Hypothalamus (tissue), 51 donors: ENCODE data around the gene KCNT2.
"Not testable (repeated sequence)": the region's sequence is repeated elsewhere in the genome, so short reads cannot be mapped to it uniquely, and the experiment has no call there.

Experiments used
- DNase-seq, 51 donors: peaks; one replicate each; lab custom pipeline; 2025; lab: John Stamatoyannopoulos, UW

The KCNT2 gene

DNA sequence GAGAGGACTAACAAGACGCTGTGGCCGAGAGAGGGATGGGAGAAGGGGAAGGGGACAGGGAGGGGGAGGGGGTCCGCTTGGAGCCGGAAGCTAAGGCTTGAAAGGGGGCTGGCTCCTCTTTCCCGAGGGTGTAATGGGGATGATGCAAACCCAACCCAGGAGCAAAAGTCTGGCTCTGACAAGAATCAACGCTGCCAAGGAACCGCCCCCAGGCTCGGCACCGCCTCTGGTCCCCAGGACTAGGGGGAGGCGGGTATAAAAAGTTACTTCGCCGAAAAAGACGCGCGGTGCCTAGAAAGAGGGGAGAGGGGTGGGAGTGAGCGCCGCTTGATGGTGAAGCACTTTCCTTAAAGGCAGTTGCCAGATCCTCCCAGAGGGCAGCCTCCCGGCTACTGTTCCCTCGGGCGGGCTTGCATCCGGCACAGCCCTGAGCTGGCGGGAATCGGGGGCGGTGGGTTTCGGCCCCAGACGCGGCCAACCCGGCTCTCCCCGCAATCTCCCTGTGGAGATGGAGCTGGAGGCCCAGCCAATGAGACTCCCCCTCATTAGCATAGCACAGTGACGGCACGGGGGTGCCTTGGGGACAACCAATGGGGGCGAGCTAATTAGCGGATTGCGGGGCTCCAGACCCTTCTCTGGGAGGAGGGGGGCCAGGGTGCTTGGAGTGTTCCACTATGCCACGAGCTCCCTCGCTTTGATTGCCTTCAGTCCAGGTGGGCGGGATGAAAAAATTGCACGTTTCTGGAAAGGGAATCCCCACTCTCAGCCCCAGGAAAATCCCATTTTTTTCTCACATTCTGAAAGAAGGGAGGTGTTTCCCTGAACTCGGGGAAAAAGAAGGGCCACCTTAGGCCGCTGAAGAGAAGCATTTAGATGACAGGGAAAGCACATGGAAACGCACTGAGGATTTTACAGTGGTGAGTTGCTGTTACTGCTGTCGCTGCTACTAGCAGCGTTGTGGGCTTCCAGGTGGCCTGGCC, at the start of gene KCNT2:
Gene KCNT2 (minus strand): TSS at position 51 of the 980 bp plus-strand sequence. CDS start 131 bp downstream, outside the sequence.
- peak in 34 of 51 donors; percentile 1 to 58 (median 26) for DNase-seq

GRCh38 chr1:196655494-196655893, 47.3 kb upstream of the KCNT2 start:
- no peak for DNase-seq

GRCh38 chr1:196655071-196655470, 46.8 kb upstream of the KCNT2 start:
- DNase-seq: no peak

DNA sequence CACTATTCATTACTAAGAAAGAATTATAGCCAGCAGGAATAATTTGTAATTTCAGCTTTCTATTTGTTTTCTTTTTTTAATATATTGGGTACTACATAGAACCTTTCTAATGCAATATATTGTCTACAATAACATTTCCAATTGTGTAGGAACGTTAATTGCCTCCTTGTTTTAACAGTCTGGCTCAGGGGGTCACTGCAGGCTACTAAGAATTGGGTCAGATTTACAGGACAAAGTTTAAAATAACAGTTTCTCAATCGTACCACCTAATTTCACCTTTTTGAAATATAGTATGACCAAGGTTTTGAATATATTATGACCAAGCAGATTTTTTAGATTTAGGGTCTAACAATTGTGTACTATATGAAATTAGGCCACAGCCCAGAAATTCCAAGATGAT, 46.0 kb upstream of the KCNT2 start:
- no peak for DNase-seq

GRCh38 chr1:196651637-196652215, 43.5 kb upstream of the KCNT2 start, which contains the start of gene CFH:
Gene CFH, plus strand, starts transcription at chr1:196652043. Its CDS starts 75 bp downstream, at chr1:196652118.
- DNase-seq: no peak

DNA sequence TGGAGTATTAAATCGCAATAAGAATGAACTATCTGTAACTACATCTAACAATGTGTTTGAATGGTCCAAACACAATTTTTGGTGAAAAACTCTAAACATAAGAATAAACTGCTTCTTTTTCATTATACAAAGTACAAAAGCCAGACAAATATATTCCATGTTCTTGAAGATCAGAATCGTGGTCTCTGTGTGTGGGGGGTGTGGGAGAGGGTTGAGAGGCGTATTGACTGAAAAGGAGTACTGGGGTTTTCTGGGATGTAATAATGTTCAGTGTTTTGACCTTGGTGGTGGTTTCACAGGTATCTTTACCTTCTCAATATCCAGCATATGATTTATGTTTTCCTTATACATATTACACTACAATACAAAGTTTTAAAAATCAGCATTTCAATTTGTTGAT, 42.8 kb upstream of the KCNT2 start:
- no peak for DNase-seq

DNA sequence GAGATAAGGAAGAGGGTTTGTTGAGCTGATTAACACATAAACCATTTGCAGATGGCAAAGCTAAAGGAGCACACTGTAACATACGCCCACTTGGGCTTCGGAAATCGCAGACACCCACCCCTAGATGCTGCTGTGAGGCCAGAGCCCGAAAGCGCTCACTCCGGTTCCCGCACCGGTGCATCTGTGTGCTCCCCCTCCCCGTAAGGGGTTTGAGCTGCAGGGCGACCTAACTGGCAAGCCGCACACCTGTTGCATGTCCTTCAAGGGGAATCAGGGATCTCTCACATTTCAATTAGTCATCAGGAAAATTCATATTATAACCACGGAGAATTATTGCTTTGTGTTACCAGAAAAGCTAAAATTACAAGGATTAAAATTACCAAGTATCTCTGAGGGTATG, 42.2 kb upstream of the KCNT2 start:
- DNase-seq: no peak

DNA sequence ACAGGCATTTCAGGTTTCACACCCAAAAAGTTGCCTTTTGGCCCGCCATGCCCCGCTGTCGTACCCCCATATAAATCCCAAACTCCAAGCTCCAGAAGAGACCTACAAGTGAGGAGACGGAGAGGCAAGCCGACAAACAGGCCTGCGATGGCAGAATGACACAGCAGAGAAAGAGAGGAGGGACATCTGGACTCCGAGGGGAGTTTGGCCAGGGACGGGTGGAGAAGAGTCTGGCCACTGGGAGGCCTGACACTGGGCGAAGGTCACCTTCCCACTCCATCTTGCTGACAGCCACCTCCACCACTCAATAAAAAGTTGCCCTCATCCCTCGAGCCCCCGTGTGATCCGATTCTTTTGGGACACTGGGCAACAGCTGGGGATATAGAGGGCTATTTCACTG, 41.8 kb upstream of the KCNT2 start:
- DNase-seq: no peak

GRCh38 chr1:196640976-196641375, 32.7 kb upstream of the KCNT2 start:
- no peak for DNase-seq

GRCh38 chr1:196639291-196639690, 31.1 kb upstream of the KCNT2 start:
- not testable (repeated sequence) for DNase-seq

GRCh38 chr1:196638466-196638865, 30.2 kb upstream of the KCNT2 start:
- no peak for DNase-seq

DNA sequence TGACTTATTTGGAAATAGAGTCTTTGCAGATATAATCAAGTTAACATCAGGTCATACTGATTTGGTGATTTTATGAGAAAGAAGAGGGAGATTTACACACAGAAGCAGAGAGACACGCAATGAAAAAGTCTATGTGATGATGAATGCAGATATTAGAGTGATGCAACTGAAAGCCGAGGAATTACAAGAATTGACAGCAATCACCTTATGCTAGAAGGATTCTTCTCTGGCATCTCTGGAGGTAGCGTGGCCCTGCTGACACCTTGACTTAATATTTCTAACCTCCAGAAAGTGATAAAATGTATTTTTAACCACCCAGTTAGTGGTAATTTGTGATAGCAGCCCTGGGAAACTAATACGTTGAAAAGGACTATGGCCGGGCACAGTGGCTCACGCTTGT, 29.4 kb upstream of the KCNT2 start:
- DNase-seq: no peak

- no peak for DNase-seq
Observed at GRCh38 chr1:196628838-196629237, 20.6 kb upstream of the KCNT2 start.

GRCh38 chr1:196623079-196623478, 14.8 kb upstream of the KCNT2 start:
- no peak for DNase-seq

GRCh38 chr1:196619721-196620120, 11.5 kb upstream of the KCNT2 start:
- no peak for DNase-seq

DNA sequence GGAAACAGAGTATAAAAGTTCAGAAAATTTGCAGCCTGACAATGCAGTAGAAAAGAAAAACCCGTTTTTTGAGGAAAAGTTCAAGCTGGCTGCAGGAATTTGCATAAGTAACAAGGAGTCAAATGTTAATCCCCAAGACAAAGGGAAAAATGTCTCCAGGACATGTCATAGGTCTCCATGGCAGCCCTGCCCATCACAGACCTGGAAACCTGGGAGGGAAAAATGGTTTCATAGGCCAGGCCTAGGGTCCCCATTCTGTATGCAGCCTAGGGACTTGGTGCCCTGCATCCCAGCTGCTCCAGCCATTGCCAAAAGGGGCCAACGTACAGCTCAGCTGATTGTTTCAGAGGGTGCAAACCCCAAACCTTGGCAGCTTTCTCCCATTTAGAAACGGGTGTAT, 3.6 kb upstream of the KCNT2 start:
- DNase-seq: no peak

GRCh38 chr1:196609370-196609737, 1.1 kb upstream of the KCNT2 start:
- DNase-seq: no peak

GRCh38 chr1:196607981-196608380, 259 bp downstream of the KCNT2 start:
- DNase-seq: peak in 2 of 51 donors; percentile 11 to 44

- DNase-seq: no peak
Observed at GRCh38 chr1:196603651-196604050, 4.6 kb downstream of the KCNT2 start.

DNA sequence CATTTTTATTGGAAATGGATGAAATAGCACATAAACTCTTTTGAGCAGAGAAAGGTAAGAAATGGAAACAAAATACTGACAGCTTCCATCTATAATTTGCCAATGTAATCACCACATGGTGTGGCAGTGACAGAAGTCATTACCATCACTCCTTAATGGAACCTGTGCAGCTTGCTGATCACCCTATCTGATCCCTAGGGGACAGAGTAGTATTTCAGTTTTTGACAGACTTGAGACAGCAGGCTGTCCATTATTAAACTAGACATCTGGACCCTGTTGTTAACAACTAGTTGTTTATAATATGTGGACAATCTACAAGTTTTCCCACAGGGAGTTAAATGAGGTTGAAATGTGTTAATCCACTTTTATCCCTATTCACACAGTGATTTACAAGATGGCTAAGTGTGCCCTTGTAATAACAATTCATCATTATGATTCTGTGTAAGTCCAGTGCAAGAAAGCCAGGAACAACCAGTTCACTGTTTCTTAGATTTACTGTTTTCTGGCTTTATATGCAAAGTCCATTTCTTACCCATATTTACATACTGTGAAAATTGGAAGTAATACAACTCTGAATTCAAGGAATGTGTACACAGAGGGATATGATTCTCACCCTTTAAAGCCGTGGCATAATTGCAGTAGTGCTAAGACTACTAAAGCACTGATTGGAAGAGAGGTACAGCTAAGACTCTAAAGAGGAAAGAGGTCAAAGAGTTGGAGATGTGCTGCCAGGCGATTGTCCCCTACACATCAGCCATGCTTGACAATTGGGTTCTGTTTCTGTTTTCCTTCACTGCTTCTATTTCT, 9.1 kb downstream of the KCNT2 start:
- DNase-seq: no peak

- no peak for DNase-seq
Observed at GRCh38 chr1:196594700-196595099, 13.5 kb downstream of the KCNT2 start.
